ENCODE measurements around the gene FAM234A.

The FAM234A gene

GRCh38 chr16:283033-283805 is 48.6 kb downstream of the FAM234A start, which contains the start of gene PDIA2:
PDIA2 (plus strand) TSS chr16:283164; CDS start chr16:283170, 6 bp downstream.
- DNase-seq: no peak

DNA sequence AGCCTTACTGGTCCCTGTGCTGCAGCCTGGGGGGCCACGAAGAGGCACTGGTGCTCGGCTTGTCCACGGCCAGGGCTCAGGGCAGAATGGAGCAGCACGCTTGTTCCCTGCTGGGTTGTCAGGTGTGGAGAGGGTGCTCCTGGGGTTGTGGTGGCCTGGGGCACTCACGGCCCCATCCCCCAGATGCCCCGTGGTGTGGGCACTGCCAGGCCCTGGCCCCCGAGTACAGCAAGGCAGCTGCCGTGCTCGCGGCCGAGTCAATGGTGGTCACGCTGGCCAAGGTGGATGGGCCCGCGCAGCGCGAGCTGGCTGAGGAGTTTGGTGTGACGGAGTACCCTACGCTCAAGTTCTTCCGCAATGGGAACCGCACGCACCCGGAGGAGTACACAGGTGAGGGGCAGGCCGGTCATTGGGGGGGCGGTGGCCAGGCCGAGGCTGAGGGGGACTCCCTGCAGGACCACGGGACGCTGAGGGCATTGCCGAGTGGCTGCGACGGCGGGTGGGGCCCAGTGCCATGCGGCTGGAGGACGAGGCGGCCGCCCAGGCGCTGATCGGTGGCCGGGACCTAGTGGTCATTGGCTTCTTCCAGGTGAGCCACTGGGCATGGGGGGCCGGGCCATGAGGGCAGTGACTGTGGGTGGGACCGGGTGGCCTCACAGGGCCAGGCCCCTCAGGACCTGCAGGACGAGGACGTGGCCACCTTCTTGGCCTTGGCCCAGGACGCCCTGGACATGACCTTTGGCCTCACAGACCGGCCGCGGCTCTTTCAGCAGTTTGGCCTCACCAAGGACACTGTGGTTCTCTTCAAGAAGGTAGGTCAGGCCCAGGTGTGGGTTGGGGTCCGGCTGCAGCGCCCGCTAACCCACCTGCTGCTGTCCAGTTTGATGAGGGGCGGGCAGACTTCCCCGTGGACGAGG is 49.8 kb downstream of the FAM234A start:
- no peak for DNase-seq

DNA sequence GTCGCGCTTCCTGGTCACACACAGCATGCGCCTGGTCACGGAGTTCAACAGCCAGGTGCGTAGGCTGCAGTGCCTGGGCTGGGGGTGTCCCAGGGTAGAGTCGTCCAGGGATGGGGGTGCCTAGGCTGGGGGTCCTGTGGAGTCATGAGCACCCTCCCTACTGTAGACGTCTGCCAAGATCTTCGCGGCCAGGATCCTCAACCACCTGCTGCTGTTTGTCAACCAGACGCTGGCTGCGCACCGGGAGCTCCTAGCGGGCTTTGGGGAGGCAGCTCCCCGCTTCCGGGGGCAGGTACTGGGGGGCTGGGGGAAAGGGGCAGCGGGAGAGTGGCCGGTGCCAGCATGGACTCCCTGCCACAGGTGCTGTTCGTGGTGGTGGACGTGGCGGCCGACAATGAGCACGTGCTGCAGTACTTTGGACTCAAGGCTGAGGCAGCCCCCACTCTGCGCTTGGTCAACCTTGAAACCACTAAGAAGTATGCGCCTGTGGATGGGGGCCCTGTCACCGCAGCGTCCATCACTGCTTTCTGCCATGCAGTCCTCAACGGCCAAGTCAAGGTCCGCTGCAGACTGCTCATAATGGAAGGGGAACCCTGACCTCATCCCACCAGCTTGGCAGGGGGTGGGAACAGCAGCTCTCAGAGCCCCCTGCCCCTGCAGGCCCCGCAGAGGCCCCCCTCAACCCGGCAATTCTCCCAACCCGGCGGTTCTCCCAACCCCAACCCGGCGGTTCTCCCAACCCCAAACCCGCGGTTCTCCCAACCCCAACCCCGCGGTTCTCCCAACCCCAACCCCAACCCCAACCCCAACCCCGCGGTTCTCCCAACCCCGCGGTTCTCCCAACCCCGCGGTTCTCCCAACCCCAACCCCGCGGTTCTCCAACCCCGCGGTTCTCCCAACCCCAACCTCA is 50.8 kb downstream of the FAM234A start:
- DNase-seq: no peak

- DNase-seq: no peak
Observed at GRCh38 chr16:286491-287297, 52.1 kb downstream of the FAM234A start.

GRCh38 chr16:287298-287811 is 52.7 kb downstream of the FAM234A start:
- DNase-seq: no peak

DNA sequence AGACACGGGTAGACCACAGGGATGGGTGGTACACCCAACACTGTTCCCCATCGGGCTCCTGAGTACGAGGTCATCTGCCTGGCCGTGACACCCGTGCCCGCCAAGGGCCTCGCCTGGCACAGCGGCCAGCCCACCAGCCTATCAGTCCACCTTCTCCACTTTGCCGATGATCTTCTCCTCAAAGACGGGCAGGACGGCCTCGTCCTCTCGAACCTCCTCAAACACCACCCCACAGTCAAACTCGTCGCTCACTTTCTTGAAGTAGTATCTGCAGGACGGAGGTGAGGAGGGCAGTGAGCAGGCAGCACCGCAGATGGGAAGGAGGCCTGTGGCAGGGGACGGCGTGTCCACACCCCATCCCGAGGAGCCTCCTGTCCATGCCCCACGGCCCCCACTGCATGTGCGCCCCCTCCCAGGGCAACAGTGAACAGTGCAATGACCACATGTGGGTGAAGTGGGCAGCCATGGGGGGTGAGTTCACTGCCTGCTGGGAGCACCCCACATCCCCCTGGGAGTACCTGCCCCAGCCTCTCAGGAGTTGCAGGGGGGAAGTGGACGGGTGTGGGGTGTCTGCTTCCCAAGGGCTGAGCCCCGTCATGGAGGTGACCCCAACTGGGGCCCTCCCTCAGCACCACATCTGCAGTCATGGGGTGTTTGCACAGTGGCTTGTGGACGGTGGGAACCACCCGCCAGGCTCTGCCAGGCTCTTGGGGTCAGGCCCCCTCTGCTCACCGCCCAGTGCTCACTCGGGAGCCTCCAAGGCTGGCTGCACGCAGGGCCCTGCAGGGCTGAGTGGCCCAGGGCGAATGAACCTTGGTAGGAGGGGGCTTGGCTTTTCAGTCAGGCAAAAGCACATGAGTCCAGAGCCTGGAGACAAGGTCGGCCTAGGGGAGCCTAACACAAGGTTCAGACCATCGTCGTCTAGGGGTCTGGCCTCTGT is 53.6 kb downstream of the FAM234A start:
- DNase-seq: no peak

DNA sequence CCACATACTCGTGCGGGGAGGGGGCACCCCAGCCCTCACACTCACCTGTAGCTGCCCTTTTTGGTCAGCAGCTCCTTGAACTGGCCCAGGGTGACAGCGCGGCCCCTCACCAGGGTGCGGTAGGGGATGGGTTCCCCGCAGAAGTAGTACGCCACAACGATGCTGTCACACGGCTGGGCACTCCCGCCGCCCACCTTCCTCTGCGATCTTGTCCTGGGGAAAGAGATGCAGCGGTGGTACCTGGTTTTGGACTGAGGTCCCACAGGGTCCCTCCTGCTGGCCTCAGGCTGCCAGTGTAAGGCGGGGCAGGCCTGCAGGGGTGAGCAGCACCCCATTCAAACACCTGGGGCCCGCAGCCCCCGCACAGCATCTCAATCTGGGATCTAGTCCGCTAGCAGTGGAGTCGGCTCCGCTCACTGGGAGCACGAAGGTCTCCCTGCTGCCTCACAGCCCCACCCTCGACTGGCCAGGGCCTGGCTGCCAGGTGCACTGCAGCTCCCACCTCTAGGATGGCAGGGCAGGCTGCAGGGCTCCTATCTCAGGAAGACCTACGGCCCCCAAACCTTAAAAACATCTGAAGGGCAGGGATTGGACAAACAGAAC is 54.9 kb downstream of the FAM234A start:
- no peak for DNase-seq

- DNase-seq: no peak
Observed at GRCh38 chr16:290015-290680, 55.5 kb downstream of the FAM234A start.

DNA sequence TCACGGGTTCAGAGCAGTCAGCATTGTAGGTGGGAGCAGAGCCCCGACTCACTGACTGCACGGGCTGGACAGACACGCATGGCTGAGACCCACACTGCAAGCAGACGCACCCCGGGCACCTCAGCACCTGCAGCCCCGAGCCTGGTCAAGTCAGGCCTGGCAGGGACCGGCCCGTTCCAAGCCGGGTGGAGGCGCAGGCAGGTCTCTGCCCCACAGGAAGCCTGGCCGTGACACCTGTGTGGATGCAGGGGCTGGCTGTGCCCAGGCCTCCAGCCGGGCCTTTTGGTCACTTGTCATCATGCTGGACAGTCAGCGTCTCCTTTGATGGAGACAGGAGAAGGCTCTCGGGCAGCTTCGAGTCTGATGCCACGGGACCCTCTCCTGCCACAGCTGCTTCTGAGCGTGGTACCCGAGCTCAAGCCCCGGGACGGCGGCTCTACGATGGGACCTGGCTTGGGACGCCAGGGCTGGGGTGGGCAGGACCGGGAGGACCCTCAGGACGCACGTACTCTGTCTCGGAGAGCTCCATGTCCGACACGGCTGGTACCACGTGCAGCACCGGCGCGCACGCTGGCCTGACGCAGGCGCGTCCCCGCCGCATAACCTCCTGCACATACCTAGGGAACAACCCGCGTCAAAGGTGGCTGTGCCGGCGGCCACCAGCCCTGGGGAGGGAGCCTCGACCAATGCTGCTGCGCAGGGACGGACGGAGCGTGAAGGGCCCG is 56.2 kb downstream of the FAM234A start:
- DNase-seq: no peak

- no peak for DNase-seq
Observed at GRCh38 chr16:291539-291938, 56.9 kb downstream of the FAM234A start.

DNA sequence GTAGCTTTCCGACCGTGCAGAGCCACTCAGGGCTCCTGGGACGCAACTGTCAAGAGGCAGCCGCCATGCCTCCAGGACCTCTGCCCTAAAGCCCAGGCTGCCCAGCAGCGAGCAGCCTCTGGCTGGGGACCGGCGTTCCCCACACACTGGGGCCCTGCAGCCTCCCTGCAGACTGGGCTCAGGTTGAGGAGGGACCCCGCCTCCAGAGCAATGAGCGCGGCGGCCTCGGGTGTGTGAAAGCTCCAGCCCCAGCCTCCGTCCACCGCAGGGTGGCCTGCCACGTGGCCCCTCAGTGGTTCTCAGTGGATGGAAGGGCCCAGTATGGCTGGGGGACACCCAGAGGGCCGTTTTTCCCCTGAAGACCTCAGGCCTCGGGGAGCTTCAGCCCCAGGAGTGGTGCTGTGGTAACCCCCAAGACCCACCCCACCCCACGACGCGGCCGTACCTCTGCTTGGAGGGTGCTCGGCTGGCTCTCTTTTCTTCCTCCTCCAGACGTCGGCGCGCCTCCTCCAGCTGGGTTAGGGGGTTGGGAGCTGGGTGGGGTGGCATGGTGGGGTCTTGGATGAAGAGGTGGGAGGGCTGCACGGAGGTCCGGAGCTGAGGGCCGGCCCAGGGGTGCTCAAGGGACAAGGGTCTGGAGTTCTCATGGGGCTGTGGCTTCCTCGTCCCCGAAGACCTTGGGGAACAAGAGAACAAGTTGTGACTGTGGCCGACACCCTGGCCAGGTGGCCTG is 58.6 kb downstream of the FAM234A start:
- DNase-seq: no peak

DNA sequence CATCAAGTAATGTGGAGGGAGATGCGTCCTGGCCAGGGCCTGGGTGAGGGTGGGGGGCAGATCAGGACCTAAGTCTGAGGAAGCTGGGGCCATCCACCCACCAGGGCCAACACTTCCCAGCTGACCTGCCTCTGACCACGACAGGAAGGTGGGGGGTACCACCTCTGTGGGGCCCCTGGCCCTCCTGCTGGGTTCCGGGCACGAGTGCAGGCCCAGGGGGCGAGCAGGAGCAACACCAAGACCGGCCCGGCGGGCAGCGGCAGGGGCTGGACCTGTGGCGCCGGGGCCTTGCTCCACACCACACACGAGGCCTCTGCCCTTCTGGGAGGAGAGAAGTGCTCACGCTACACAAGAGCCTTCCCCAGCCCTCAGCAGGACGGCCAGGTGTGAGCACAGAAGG is 61.7 kb downstream of the FAM234A start:
- DNase-seq: no peak

GRCh38 chr16:296806-297510 is 62.3 kb downstream of the FAM234A start:
- no peak for DNase-seq

GRCh38 chr16:297832-298231 is 63.2 kb downstream of the FAM234A start:
- DNase-seq: no peak

- no peak for DNase-seq
Observed at GRCh38 chr16:301235-301634, 66.6 kb downstream of the FAM234A start.

DNA sequence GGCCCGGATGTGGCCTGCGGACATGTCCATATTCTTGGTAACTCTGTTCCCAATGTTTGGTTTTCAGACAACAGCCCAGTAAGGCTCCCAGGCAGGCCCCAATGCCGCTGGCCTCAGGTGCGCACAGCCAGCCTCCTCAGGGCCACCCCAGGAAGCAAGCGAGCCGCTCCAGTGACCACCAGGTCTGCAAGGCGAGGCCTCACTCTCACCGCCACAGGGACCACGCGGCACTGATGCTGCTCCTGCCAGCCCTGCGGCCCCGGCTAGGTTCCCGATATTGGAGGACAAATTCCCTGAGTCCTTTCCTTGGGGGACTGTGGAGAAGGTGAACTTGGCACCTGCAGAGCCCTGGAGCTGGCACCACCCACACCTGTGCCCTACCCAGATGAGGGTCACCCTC is 67.3 kb downstream of the FAM234A start:
- no peak for DNase-seq

DNA sequence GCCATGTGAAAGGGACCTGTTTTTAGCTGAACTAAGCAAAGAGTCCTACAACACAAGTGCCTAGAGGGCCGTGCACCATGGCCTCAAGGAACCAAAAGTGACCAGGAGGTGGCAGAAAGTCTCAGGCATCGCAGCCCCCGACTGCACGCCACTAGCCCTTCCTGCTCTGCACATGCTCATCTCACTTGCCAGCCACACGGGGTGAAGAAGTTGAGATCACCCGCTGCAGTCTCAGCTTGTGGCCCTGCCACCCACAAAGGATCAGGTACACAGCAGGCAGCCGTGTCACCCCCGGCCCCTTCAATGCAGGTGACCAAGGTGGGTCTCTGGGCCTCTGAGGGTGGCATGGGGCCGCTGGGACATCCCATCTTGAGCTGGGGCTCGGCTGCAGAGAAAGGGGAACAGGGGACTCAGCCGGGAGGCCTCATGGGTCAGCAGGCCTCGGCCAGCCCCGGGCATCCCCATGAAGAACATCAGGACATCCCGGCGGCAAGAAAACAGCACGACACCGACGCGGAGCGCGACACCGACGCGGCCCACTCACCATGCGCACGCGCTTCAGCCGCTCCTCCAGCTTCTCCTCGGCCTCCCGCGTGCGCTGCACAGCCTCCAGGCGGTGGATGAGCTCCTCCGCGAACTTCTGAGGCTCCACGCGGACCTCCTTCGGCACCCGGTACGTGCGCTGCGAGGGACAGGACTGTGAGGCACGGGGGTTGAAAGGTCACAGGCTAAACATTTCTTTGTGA is 69.3 kb downstream of the FAM234A start:
- no peak for DNase-seq

Data from stimulated activated naive CD4-positive, alpha-beta T cell (primary cell).